ENCODE data around the gene CDH4. TPM values are rescaled to one million over a fixed set of nuclear protein-coding genes. Genes with fewer than 3 reads are reported as not detected.

The CDH4 gene
- total RNA-seq, 1 donor from 2014 or later = 8.3 TPM

GRCh38 chr20:61373956-61374545 is 122.0 kb downstream of the CDH4 start:
- Mint-ChIP-seq H3K36me3 (no peaks in the 10 kb centered on the region), H3K27me3 (peaks cover 6% of the 10 kb centered on the region), H3K4me3 (no peak overlapping the region), H3K4me1 (ENCODE audit: unreplicated experiment) (peaks cover 11% of the 10 kb centered on the region), H3K27ac (no peak overlapping the region), H3K9me3 (peaks cover 4% of the 10 kb centered on the region)
- no peak for DNase-seq (ENCODE audit: extremely low spot score, unreplicated experiment)
- TF ChIP-seq, protein P1, sequence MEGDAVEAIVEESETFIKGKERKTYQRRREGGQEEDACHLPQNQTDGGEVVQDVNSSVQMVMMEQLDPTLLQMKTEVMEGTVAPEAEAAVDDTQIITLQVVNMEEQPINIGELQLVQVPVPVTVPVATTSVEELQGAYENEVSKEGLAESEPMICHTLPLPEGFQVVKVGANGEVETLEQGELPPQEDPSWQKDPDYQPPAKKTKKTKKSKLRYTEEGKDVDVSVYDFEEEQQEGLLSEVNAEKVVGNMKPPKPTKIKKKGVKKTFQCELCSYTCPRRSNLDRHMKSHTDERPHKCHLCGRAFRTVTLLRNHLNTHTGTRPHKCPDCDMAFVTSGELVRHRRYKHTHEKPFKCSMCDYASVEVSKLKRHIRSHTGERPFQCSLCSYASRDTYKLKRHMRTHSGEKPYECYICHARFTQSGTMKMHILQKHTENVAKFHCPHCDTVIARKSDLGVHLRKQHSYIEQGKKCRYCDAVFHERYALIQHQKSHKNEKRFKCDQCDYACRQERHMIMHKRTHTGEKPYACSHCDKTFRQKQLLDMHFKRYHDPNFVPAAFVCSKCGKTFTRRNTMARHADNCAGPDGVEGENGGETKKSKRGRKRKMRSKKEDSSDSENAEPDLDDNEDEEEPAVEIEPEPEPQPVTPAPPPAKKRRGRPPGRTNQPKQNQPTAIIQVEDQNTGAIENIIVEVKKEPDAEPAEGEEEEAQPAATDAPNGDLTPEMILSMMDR (conservative IDR thresholded peaks at IDR 0.05) = no peak

GRCh38 chr20:61376541-61377240 is 124.6 kb downstream of the CDH4 start:
- H3K4me1 Mint-ChIP-seq (ENCODE audit: unreplicated experiment) = peaks cover 4% of the 10 kb centered on the region
- H3K4me3 Mint-ChIP-seq = no peak overlapping the region
- H3K27me3 Mint-ChIP-seq = peaks cover 6% of the 10 kb centered on the region
- TF ChIP-seq, protein P1 (conservative IDR thresholded peaks at IDR 0.05) = no peak
- H3K36me3 Mint-ChIP-seq = no peaks in the 10 kb centered on the region
- no peak overlapping the region for H3K27ac Mint-ChIP-seq
- peaks cover 4% of the 10 kb centered on the region for H3K9me3 Mint-ChIP-seq
- no peak for DNase-seq (ENCODE audit: extremely low spot score, unreplicated experiment)

DNA sequence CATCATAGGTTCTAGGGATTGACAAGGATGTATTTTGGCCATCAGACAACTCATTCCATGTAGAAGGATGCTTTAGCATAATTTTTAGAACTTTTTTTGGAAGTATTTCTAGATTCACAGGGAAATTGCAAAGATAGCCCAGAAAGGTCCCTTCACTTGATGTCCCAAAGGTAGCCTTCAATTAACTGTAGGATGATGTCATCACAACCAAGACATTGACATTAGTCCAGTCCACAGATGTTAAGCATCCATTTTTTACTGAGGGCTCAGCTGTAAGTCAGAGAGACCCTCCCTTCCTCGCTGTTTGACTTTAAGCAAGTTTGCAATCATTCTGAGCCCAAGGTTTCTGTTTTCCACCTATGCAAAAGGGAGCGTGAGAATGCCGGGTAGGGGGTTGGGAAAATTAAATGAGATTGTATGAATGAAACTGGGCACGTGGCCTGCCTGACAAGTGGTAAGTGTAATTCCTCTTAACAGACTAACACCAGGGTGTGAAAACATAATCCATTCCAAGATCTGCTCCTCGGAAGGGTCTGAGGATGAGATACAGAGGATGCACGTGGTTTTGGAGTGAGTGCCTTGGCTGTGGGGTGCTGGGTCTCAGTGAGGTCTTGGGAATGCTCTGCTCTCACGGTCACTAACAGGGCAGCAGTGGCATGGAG is 126.8 kb downstream of the CDH4 start:
- H3K4me3 Mint-ChIP-seq = no peak overlapping the region
- TF ChIP-seq, protein P1 (conservative IDR thresholded peaks at IDR 0.05) = no peak
- no peak overlapping the region for H3K27ac Mint-ChIP-seq
- no peaks in the 10 kb centered on the region for H3K36me3 Mint-ChIP-seq
- no peaks in the 10 kb centered on the region for H3K4me1 Mint-ChIP-seq (ENCODE audit: unreplicated experiment)
- peaks cover 12% of the 10 kb centered on the region for H3K9me3 Mint-ChIP-seq
- H3K27me3 Mint-ChIP-seq = peaks cover 2% of the 10 kb centered on the region
- DNase-seq (ENCODE audit: extremely low spot score, unreplicated experiment) = no peak

DNA sequence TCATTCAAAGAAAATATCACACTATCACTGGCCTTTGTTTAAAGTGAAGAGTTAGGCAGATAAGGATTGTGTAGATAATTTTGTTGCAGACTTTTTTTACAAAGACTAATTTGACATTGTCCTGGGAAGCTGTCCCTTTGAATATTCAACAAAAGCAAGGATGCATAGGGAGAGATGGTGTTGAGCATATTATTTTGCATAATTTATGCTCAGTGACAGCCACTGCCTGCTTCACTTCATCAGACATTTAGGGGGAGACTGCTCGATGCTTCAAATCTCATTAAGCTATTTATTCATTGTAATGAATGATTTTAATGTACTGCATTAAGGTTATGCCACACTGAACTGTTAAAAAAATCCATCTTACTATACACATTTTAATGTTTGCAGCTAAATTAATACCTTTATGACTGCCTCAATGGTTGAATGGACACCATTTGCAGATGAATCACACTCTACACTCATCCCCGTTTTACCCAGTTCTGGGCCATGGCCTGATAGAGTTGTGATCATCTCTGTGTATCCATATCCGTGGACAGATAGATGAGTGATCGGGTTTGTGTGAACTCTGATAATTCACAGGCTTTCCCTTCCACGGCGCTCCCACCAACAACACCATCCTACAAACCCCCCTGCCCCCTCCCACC is 128.0 kb downstream of the CDH4 start:
- no peaks in the 10 kb centered on the region for H3K27me3 Mint-ChIP-seq
- H3K4me3 Mint-ChIP-seq = no peak overlapping the region
- H3K36me3 Mint-ChIP-seq = no peaks in the 10 kb centered on the region
- TF ChIP-seq, protein P1 (conservative IDR thresholded peaks at IDR 0.05) = no peak
- H3K9me3 Mint-ChIP-seq = peaks cover 18% of the 10 kb centered on the region
- no peak overlapping the region for H3K27ac Mint-ChIP-seq
- H3K4me1 Mint-ChIP-seq (ENCODE audit: unreplicated experiment) = no peaks in the 10 kb centered on the region
- DNase-seq (ENCODE audit: extremely low spot score, unreplicated experiment) = no peak

GRCh38 chr20:61380545-61380915 is 128.5 kb downstream of the CDH4 start:
- Mint-ChIP-seq H3K27me3 (no peaks in the 10 kb centered on the region), H3K4me1 (ENCODE audit: unreplicated experiment) (no peaks in the 10 kb centered on the region), H3K9me3 (peaks cover 18% of the 10 kb centered on the region), H3K36me3 (no peaks in the 10 kb centered on the region), H3K4me3 (no peak overlapping the region), H3K27ac (no peak overlapping the region)
- no peak for DNase-seq (ENCODE audit: extremely low spot score, unreplicated experiment)
- TF ChIP-seq, protein P1 (conservative IDR thresholded peaks at IDR 0.05) = no peak
